ENCODE data around the gene UBFD1.

DNA sequence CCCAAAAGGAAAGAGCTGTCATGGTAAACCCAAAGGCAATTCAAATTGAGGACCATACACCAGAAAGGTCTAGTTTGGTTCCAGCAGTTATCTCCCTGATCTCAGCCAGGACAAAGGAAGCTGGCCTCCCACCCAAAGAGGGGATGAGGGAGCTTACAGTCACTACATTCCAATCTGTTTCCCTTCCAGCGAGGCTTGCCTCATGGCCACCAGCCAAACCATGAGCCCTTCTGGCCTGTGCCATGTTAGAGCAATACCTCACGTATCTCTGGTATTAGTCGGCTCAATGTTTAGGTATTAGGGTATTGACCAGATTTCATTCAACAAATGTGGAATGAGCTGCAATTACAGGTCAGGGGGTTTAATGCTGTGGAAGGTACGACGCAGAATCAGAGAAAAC, 30.2 kb downstream of the UBFD1 start:
- TF ChIP-seq, protein P1, sequence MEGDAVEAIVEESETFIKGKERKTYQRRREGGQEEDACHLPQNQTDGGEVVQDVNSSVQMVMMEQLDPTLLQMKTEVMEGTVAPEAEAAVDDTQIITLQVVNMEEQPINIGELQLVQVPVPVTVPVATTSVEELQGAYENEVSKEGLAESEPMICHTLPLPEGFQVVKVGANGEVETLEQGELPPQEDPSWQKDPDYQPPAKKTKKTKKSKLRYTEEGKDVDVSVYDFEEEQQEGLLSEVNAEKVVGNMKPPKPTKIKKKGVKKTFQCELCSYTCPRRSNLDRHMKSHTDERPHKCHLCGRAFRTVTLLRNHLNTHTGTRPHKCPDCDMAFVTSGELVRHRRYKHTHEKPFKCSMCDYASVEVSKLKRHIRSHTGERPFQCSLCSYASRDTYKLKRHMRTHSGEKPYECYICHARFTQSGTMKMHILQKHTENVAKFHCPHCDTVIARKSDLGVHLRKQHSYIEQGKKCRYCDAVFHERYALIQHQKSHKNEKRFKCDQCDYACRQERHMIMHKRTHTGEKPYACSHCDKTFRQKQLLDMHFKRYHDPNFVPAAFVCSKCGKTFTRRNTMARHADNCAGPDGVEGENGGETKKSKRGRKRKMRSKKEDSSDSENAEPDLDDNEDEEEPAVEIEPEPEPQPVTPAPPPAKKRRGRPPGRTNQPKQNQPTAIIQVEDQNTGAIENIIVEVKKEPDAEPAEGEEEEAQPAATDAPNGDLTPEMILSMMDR (IDR thresholded peaks at IDR 0.05) = no peak
- no peak for TF ChIP-seq POLR2A (IDR thresholded peaks at IDR 0.05)

Measured in upper lobe of left lung (tissue), 4 donors.